GM12801 (cell line): ENCODE results near the gene GGCT.

Experiments
- CTCF ChIP-seq: IDR thresholded peaks from one replicate; pipeline ENCODE4 v1.5.1; 2011; ENCODE audit warnings: control low read depth; ENCODE audit not compliant: insufficient read length; ENCODE audit errors: extremely low read depth

Gene GGCT

GRCh38 chr7:30502470-30503251 lies 2.0 kb downstream of the GGCT start:
- no peak for TF ChIP-seq CTCF

- no peak for TF ChIP-seq CTCF
Observed at GRCh38 chr7:30501264-30501663, 3.4 kb downstream of the GGCT start.

- no peak for TF ChIP-seq CTCF
Observed at GRCh38 chr7:30493228-30493627, 11.4 kb downstream of the GGCT start.

DNA sequence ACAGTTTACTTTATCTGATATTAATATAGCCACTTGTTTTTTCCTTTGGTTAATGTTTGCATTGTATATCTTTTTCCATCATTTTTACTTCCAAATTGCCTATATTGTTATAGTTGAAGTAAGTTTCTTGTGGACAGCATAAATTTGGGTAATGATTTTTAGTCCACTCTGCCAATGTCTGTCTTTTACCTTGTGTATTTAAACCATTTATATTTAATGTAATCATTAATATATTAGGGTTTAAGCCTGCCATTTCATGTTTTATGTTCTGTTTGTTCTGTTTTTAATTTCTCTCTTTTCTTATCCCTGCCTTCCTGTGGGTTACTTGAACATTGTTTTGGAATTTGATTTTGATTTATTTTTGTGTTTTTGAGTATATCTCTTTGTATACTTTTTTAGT lies 13.2 kb downstream of the GGCT start:
- TF ChIP-seq CTCF: no peak

DNA sequence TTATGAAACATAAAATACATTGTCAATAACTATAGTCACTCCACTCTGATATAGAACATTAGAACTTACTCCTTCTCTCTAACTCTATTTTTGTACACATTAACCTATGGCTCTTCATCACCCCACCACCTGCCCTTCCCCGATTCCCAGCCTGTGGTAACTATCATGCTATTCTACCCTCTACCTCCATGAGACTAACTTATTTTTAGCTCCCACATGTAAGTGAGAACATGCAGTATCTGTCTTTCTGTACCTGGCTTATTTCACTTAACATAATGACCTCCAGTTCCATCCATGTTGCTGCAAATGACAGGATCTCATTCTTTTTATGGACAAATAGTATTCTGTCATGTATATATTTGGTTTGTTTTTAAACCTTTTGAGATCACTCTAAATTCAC lies 17.3 kb downstream of the GGCT start:
- no peak for TF ChIP-seq CTCF

GRCh38 chr7:30485667-30486066 lies 19.0 kb downstream of the GGCT start:
- no peak for TF ChIP-seq CTCF

- TF ChIP-seq CTCF: no peak
Observed at GRCh38 chr7:30479202-30480120, 25.2 kb downstream of the GGCT start.
